Frontal cortex (tissue), 4 donors: Measurements from ENCODE around the gene LCP2. TPM values are rescaled to one million over a fixed set of nuclear protein-coding genes. Genes with fewer than 3 reads are reported as not detected.

Experiments used
- DNase-seq, 2 donors: peaks; one replicate each; pipeline ENCODE4 v3.0.0; 2012; ENCODE audit warnings: low spot score in 2 of 2
- FAIRE-seq: peaks from 2 replicates; lab custom pipeline; 2012; peaks lifted over from hg19 to GRCh38; lab: Jason Lieb, UNC
- total RNA-seq: library from RNA; depleted of rRNA; stranded (reverse); fragments of >200 nt; gene quantifications from one replicate; pipeline ENCODE4 v1.2.3, GENCODE V29; 2014
- donor health status: control.
- donor health status: control.
- donor health status: control.

LCP2 gene
- total RNA-seq, 1 donor from 2014 or later: 1.2 TPM

DNA sequence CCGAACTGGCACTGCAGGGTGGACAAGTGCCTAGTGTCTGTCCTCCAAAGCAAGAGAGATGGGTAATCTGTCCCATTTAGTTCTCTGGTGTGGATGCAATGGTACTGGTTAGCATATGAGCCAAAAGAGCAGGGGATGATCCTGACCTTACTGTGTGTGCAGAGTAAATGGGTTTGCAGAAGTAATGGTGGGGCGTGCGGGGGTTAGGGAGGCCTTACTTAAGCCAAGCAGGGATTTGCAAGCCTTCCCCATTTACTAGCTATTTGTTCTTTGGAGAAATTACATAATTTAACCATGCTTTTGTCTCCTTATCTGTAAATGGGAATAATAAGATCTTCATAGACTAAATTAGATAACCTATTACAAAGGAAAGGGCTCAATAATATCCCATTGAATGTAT lies 19.9 kb upstream of the LCP2 start:
- FAIRE-seq (no peak), DNase-seq (no peak)

DNA sequence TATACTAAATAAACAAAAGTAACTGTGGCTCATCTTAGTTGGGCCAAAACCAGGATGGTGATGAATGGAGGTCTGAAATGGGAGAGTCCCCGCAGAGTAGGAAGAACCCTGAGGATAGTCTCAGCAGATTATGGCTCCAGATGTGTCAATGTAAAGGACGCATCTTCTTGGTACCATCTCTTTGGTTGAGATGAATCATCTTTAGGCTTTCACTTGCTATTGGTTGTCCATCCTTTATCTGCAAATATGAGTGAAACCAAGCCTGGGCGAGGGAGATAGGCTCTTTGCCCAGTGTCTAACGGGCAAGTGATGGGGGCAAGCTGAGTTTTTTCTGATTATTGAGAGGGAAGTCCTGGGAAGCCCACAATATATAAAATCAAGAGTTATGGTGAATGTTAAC lies 19.4 kb upstream of the LCP2 start:
- DNase-seq (no peak), FAIRE-seq (no peak)

DNA sequence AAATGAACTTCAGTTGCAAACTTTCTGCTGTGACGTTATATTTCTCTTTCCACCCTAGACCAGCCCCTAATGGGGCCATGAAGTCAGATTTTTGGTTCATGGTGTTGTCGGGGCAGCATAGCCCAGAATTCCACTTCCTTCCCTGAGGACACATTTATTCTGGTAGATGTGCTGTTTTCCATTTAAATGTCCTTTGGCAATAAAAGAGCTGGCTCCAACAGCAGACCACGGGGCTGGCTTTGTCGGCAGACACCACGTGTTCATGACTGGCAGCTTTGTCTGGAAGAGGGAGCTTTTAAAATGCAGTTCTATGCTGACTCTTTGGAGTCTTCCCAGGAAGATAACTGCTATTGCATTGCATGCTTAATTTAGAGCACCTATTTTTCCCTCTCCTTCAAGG lies 17.6 kb upstream of the LCP2 start:
- DNase-seq (peak; percentile 45 to 52), FAIRE-seq (peak; percentile 50)

DNA sequence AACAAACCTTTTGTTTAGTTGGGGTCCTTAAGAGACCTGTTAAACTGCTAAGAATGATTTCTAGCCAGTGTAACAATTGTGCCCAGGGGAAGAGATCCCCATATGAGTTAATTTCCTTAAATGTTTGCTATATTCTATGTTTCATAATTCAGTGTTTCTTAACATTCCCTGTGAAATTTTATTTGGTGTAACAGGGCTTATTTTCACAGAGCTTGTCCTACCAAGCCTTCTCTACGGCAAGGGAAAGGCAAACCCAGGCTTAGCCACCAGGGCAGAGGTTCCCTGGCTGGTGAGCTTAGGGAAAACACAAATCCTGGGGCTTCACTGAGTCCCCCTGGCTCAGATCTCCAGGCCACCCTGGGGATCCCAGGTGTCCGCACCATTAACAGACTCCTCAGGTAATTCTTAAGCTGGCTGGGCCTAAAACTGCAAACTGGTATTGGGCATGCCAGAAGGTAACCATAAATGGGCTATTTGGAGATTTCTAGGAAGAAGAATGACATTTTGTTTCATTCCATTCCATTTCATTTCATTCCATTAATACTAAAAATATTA lies 17.0 kb upstream of the LCP2 start:
- no peak for DNase-seq
- FAIRE-seq: no peak

DNA sequence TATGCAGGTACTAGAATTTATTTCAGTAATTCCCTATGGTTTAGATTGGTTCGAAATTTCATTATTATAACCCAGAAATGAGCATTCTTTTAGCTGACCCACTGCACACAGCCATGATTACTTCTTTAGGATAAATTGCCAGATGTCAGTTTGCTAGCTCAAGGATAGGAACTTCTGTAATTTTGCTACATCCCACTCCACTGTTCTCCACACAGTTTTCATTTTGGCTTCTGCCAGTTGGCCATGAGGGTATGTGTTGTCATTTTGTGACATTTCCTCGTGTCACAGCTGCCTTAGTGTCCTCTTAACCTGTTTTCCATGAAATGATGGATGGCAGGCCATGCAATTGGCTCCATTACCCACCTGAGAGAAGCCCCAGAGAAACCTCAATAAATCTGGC lies 16.2 kb upstream of the LCP2 start:
- no peak for DNase-seq
- FAIRE-seq: no peak

DNA sequence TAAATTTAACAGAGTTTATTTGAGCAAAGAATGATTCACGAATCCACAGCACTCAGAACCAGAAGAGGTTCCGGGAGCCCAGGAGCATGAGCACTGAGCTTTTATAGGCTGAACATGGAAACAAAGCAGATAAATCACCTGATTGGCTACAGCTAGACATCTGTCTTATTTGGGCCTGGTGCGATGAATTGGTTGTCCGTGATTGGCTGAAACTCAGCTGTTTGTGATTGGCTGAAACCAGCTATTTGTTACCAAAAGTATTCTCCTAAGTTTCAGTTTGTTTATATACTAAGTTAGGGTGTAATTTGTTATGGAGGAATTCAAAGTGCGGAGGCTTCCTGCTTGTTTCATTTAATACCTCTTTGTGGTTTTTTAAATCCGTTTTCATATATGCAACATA lies 15.8 kb upstream of the LCP2 start:
- no peak for DNase-seq

DNA sequence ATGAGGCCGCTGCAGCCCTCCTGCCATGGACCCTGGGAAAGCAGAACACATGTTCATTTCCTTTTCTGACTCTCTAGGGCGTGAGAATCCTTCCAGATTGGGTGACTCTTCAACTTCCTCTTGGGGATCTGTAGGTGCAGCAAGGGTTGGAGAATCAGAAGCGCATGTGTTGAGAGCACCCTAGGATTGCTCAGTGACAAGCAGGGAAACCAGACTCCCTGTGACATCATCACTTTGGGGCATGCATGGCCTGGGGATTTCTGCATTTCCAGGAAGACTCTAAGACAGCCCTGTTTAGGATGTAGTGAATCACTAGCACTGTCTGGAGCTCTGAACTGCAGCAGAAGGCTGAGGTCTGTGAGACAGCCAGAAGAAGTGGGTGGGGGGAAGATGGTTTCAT lies 15.1 kb upstream of the LCP2 start:
- DNase-seq (no peak), FAIRE-seq (no peak)

More for the DNA sequence above, 15.8 kb upstream of the LCP2 start:
- FAIRE-seq: no peak

DNA sequence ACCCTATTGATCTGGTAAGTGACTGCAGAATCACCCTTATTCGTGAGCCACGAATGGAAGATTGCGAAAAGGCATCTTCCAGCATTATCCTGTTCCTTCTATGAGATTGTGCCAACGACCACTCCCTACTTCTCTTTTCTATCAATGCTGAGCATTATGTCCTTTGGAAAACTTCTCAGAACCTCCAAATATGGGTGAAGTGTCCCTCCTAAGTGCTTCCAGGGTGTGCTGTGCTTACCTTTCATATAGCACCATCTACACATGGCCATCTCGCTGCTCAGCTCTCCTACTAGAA lies 14.7 kb upstream of the LCP2 start:
- DNase-seq (no peak), FAIRE-seq (no peak)

DNA sequence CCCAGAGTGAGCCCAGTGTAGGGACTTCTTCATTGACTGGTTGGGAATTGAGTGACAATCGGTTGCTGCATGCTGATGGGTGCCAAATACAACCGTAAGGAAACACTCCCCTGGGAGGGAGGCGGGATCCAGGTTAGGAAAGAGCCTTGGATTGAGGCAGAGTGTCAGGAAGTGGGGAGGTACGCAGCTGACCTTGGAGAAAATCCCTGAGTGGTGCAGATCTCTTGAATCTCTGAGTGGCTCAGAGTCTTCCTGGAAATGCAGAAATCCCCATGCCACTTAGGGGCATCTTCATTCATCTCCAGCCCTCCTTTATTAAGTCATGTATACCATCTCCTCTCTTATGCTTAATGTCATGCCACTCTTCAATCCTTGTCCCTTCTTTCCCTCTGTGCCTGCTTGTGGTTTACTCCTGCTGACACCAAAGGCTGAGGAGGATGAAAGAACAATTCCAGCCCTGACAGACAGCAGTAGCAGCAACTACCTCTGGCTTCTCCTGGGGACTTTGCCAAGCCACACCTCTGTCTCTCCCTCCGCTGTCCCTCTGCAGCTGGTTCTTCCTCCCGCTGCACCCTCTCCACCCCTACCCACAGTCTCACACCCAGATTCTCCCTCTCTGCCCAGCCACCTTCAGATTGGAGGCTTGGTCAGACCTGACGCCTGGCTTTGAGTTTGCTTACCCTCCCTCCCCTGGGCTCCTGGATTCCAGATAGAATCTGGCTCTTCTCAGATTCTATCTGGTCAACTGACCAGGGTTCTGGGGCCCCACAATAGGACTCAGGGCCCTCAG lies 14.1 kb upstream of the LCP2 start:
- no peak for DNase-seq
- FAIRE-seq: no peak

DNA sequence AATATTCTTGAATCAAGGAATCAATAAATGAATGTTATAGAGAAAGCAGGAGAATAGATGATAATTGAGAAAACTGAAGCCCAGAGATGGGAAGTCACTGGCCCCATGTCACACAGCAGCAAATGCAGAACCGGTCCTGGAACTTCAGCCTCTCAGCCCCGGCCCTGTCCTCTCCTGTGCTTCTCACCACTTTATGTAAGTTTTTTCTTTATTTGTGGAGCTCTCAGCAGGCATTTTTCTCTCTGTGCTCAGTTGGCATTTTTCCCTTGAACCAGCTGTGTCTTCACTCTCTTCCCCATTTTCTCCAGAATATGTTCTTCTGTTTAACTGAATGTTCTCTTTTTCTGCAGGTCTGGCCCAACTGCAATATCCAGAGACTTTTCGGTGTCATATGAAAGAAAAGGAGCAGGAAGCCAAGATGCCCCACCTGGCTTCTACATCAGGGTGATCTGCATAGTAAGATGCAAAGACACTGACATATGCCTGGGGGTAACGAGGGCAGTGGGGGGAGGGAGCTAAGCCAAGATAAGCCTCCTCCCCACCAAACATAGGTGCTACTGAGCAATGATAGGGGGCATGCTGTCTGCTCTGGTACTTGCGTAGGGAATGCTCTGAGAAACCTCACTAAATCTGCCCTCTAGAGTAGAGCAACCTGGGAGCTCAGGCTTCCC lies 12.8 kb upstream of the LCP2 start:
- FAIRE-seq (no peak), DNase-seq (no peak)

DNA sequence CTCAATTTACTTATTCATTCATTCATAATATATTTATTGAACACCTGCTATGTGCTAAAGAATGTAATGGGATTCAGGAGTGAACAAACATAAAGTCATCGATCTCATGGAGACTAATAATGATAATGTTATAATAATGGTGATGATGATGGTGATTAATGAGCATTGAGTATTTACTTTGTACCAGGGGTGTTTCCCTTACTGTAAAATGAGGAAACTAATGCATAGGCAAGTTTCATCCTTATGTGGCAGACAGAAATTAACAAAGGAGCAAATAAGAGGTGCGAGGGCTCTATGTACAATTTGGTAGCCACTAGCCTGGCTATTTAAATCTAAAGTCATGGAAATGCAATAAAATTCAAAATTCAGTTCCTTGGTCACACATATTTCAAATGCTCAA lies 11.1 kb upstream of the LCP2 start:
- no peak for DNase-seq
- no peak for FAIRE-seq

DNA sequence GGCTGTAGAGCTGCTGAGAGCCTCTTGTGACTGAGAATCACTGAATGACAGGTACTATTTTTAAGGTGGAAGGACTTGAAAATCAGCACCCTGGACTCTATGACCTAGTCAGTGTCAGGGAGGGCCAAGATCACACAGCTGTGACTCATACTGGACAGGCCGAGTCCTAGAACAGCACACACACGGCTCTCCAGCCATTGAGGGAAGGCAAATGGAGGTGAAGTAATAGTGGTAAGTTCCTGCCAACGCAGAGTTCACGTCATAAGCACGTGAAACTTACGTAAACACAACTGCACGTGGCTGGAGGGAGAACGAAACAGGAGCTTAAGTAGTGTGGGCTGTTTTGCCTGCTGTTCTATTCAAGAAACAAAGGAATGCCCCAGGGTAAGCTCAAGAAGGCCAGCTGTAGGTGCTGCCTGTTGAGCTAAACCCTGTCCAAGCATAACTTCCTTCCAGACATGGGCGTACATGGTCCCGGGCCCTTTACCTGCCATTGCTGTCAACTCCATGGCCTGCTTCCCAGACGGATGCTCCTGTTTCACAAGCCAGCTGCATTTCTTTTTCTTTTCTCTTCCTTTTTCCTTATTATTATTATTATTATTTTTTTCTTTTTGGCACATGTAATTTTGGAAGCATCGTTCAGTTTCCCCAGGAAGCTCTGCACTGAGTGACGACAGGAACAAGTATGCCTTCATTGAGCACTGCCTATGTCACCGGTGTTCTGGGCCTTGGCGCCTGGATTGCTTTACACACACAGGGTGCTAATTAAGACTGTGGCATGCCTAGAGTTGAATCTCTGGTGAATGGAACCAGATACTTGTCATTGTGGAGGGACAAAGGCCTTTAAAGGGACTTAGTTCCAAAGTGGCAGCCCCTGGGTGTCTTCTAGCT lies 10.2 kb upstream of the LCP2 start:
- no peak for FAIRE-seq
- no peak for DNase-seq

DNA sequence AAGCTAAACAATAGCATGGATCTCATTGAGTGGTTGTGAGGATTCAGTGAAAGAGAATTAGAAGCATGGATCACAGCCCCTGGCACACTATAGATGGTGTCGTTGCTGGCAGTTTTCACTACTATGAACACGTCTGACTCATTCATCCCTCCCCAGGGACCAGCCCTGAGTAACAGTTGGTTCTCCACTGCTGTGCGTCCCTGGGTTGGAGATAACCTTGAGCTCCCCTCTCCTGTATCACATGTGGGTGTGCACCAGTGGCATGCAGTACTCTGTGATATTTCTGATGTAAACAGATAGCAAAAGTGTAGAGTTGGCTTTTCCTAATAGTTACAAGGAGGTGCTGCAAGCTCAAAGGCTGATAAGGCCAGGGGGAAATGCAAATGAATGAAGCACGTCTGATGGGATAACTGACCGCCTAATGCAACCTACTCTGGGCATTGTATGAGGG lies 8.8 kb upstream of the LCP2 start:
- DNase-seq: no peak
- no peak for FAIRE-seq

DNA sequence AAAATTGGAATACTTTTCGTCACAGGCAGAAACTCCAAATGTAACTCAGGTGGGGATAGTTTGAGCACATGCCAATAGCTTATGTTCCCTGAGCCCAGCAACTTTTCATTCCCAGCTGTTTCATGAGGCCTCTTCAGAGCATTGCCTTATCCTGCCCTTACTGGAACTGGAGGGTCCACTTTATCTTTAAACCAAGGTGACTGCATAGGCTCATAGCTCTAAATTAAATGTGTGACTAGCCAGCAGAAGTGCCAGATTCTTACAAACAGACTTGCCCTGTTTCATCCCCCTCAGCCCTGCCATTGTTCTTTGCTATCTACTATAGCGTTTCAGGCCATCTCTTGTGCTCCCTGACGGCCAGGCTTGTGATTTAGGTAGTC lies 8.1 kb upstream of the LCP2 start:
- FAIRE-seq: no peak
- no peak for DNase-seq

DNA sequence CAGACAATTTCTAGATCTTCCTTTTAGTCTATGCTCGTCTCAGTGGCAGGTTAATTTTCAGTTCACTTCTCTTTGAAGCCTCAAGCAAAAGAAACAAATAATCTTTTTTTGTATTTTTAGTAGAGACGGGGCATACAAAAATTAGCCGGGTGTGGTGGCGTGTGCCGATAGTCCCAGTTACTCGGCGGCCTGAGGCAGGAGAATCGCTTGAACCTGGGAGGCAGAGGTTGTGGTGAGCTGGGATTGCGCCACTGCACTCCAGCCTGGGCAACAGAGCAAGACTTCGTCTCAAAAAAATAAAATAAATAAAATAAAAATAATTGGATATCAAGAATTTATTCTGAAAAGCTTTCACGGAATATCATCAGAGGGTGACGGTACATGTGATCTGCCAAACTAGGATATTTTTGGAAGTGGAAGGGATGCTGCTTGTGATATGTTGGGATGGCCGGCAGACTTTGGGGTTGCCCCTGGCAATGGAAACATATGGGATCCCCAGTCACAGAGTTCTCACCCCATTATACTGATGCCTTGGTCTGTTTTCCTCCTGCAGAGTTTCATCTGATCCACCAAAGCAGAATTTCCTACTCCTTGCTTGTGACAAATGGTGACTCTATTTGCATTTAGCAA lies 7.6 kb upstream of the LCP2 start:
- FAIRE-seq (no peak), DNase-seq (no peak)

DNA sequence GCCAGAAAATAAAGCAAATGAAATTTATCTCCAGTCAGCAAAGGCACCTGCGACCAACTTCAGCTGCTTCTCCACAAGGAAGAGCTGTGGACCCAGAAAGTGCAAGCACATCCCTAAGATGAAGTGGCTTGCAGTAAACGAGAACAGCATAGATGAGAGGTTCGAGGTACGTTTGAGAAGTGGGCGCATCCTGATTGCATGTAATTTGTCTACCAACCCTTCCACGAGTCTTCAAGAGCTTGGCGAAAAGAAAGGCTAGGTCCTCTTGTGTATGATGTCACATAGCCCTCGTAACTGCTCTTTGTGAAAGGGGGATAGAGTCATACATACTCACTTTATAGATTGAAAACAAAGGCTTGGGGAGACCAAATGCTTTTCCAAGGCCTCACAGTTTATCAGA lies 6.0 kb upstream of the LCP2 start:
- DNase-seq (no peak), FAIRE-seq (no peak)

DNA sequence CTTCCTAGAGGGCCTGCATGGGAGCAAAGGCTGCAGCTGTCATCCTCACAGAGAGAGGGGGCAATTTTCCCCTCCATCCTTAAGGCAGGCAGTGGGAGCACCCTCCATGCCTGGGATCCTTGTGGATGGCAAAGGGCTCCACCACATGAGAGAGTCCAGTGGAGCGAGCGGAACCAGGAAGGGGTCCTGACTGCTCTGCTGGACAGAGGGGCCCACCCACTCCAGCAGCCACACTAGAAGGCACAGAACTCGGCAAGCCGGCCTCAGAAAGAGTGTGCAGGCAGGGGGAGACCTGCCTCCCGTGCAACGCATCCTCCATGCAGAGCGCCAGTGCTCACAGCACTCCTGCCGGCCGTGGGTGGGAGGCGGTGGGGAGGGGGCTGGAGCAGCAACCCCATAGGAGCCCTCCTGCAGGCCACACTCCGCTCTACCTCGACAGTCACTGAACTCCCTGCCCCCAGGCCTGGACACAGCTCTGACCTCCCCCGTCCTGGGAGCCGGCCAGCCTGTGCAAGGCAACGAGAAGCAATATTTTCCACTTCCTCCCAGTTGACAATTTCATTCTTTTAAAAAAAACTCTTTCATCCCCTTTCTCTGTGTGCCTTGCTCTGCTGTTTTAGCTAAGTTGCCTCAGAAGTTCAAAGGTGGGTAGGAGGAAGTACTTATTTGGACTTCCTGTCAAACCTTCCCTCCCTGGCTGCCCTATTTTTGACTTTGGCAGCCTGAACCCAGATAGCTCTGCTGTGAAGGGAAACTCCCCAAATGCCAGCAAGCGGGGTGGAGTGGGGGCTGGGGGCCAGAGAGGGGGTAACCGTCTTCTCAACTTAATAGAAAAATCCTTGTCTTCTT lies 5.3 kb upstream of the LCP2 start:
- FAIRE-seq: no peak
- DNase-seq: peak in 1 of 2 donors; percentile 40

DNA sequence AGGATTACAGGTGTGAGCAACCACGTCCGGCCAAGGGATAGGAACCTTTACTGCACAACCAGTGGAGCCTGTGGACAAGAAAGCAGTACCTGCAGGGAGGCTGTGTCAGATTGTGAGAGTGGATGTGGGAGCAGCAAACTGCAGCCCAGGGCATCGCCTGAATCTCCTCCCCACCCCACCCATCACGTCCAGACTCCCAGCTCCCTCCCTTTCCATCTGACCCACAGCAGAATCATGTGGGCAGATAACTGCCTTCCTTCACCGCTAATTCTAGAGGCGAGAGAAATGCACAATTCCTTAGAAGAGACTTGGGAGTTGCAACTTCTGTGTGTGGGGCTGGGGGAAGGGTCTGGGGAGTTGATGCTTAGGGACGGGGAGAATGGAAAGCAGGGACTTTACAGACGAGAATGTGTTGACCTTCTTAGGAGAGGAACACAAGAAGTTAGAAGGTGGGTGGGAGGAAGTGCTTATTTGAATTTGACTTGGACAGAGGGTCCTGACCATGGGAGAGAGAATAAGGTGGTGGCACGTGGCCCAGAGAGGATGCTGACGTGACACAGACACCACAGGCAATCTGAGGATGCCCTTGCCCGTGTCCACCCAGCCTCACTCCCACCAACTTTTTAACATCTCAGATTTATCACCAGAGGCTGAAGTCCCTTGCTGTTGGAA lies 4.5 kb upstream of the LCP2 start:
- FAIRE-seq (no peak), DNase-seq (no peak)

DNA sequence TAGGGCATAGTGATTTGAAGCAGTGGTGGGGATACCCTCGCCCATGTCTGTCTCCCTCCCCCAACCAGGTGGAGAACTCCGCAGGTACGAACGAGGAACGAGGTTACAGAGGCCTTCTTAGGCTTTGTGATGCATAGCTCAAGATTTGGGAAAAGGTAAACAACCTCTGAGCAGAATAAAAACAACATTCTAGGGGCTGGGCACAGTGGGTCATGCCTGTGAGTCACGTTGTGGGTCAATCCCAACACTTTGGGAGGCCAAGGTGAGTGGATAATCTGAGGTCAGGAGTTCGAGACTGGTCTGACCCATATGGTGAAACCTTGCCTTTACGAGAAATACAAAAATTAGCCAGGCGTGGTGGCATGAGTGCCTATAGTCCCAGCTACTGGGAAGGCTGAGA lies 3.6 kb upstream of the LCP2 start:
- no peak for FAIRE-seq

More for the DNA sequence above, 3.6 kb upstream of the LCP2 start:
- no peak for DNase-seq
